Esophagus muscularis mucosa (tissue), 4 donors: ENCODE results near the gene CLINT1.

Experiments
- EP300 ChIP-seq: sonication (generic); formaldehyde crosslinking; IDR thresholded peaks from one replicate; pipeline ENCODE4 v1.6.1; 2017; ENCODE audit warnings: antibody characterized with exemption
- POLR2A ChIP-seq: fragments of 450-650 bp; IDR thresholded peaks from one replicate; pipeline ENCODE4 v1.6.1; 2017; ENCODE audit warnings: antibody characterized with exemption, moderate library complexity, mild to moderate bottlenecking, low read depth
- POLR2AphosphoS5 ChIP-seq, 2 donors: sonication (generic); formaldehyde crosslinking; IDR thresholded peaks; one replicate each; pipeline ENCODE4 v1.6.1; 2017; ENCODE audit warnings: antibody characterized with exemption in 2 of 2
- TF ChIP-seq, protein P1 (sequence below), 3 experiments: fragments of 200-600 bp in 2 of 3; fragments of 450-650 bp in 1 of 3; sonication (generic) in 2 of 3; IDR thresholded peaks; one replicate each; pipeline ENCODE4 v1.5.1; 2017 to 2019; ENCODE audit warnings: antibody characterized with exemption in 3 of 3, mild to moderate bottlenecking in 2 of 3, moderate library complexity in 1 of 3

DNA sequence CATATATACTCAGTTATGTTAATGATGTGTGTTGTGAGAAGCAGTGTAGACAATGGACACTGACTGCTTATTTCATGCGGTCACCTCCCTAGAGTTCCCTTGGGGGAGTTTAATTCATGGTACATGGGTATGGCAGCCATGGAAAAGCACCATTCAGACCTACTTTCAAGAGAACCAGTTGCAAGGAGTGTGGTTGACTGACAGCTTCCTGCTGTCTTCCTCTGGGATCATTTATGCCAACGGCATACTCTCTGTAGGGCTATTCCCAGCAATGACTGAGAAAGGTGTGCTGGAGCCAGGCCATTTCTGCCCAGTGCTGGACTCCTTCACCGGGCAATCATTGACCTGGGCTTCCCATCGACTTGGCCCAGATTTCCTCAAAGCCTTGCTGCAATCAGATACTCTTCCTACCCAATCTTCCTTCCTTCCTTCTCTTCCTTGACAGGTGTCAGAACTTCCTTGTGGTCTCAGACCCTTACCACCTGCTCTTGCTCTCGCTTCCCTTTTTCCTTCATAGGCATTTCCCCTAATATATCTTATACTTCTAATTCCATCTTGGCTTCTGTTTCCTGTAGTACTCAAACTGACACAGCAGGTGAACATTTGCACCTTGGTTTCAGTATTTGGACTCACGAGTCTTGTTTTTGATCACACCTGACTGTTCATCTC, 3.4 kb upstream of the CLINT1 start:
- TF ChIP-seq POLR2AphosphoS5 (IDR thresholded peaks at IDR 0.05) = no peak
- TF ChIP-seq, protein P1, sequence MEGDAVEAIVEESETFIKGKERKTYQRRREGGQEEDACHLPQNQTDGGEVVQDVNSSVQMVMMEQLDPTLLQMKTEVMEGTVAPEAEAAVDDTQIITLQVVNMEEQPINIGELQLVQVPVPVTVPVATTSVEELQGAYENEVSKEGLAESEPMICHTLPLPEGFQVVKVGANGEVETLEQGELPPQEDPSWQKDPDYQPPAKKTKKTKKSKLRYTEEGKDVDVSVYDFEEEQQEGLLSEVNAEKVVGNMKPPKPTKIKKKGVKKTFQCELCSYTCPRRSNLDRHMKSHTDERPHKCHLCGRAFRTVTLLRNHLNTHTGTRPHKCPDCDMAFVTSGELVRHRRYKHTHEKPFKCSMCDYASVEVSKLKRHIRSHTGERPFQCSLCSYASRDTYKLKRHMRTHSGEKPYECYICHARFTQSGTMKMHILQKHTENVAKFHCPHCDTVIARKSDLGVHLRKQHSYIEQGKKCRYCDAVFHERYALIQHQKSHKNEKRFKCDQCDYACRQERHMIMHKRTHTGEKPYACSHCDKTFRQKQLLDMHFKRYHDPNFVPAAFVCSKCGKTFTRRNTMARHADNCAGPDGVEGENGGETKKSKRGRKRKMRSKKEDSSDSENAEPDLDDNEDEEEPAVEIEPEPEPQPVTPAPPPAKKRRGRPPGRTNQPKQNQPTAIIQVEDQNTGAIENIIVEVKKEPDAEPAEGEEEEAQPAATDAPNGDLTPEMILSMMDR (IDR thresholded peaks at IDR 0.05) = no peak
- no peak for TF ChIP-seq POLR2A
- no peak for TF ChIP-seq EP300
